GM13976 (cell line): ENCODE measurements around the gene PAX5.

Experiments used
- DNase-seq: peaks from one replicate; pipeline ENCODE4 v3.0.0; 2012; ENCODE audit warnings: low spot score
- in situ Hi-C: fragments of 300-500 bp; cut with MboI; formaldehyde crosslinking; loops from one replicate; pipeline ENCODE4 v1.12.0; 2022; ENCODE audit warnings: low sequenced_read_pairs, mixed read lengths, inconsistent platforms; ENCODE audit not compliant: unreplicated experiment
- TF ChIP-seq, protein P1 (sequence below): IDR thresholded peaks from 2 replicates; pipeline ENCODE4 v1.5.1; 2012; ENCODE audit warnings: borderline replicate concordance, mild to moderate bottlenecking; ENCODE audit not compliant: insufficient read depth; ENCODE audit errors: extremely low read depth, missing control alignments, control extremely low read depth

Gene PAX5

DNA sequence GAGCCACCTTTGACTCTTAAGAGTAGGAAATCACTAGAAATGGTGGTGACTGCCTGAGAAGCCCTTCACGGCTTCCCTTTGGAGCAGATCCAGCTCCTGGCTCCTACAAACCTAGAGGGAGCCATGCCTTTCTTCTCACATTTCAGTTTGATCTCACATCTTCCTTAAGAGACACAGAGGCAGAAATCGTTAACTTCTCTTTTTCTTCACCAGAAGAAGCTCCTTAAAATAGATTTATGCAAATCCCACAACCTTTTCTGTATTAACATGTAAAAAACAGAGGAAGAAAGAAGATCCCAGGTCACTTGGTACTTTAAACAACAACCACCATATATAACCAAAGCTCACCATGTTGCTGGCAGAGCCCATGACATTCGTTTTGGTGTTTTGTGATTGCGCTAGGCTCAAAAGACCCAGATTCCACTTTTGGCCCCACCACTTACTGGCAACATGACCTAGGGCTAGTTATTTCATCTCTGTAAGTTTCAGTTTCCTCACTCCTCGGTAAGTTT lies 29.6 kb downstream of the PAX5 start:
- in situ Hi-C loops: no loop called here
- DNase-seq: no peak
- TF ChIP-seq, protein P1, sequence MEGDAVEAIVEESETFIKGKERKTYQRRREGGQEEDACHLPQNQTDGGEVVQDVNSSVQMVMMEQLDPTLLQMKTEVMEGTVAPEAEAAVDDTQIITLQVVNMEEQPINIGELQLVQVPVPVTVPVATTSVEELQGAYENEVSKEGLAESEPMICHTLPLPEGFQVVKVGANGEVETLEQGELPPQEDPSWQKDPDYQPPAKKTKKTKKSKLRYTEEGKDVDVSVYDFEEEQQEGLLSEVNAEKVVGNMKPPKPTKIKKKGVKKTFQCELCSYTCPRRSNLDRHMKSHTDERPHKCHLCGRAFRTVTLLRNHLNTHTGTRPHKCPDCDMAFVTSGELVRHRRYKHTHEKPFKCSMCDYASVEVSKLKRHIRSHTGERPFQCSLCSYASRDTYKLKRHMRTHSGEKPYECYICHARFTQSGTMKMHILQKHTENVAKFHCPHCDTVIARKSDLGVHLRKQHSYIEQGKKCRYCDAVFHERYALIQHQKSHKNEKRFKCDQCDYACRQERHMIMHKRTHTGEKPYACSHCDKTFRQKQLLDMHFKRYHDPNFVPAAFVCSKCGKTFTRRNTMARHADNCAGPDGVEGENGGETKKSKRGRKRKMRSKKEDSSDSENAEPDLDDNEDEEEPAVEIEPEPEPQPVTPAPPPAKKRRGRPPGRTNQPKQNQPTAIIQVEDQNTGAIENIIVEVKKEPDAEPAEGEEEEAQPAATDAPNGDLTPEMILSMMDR: no peak

DNA sequence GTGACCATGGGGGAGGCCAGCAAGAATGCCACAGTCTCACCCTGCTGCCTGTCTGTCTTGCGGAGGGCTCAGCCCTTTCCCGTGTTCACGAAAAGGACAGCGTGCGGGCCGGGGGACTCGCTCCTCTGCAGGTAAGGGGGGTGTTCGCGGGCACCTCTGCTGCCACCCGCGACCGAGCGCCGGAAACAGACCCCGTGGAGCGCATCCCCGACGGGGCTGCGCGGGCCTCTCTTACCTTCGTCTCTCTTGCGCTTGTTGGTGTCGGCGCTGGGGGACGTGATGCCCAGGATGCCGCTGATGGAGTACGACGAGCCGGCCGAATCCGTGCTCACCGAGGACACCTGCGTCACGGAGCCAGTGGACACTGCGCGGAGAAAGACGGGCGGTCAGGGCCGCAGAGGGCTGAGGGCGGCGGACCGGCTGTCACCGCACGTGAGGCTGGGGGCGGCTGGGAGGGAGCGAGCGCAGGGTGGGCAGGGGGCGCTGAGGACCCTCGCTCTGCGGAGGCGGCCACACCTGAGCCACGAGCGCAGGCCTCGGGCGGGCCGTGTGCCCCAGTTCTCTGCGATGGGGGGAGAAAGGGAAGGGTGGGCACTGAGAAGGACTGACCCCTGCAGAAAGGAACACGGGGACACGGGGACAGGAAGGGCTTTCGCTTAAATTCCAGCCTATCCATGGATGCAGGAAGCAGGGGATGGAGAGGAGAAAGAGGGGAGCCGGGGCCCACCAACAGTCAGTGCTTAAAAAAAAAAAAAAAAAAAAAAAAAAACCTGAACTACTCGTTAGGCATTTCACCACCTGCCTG lies 31.5 kb downstream of the PAX5 start:
- no peak for DNase-seq
- TF ChIP-seq, protein P1: no peak
- in situ Hi-C loops: no loop called here

DNA sequence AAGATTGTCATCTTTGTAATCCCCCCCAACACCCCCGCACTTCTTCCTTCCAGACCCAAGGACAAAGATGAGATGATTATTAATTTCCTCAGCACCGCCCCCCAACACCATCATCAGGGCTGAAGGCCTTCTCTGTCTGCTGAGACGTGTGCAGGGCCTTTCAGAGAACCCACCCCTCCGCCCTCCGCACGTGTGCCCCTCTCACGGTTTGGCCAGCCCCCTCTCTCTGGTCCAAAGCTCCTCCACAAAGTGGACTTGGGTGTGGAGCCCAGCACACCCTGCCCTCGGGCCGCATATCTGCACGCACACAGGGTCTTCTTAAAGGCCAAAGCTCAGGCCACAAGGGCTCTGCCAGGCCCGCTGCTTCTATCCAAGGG lies 32.0 kb downstream of the PAX5 start:
- in situ Hi-C loops: no loop called here
- TF ChIP-seq, protein P1: no peak

DNA sequence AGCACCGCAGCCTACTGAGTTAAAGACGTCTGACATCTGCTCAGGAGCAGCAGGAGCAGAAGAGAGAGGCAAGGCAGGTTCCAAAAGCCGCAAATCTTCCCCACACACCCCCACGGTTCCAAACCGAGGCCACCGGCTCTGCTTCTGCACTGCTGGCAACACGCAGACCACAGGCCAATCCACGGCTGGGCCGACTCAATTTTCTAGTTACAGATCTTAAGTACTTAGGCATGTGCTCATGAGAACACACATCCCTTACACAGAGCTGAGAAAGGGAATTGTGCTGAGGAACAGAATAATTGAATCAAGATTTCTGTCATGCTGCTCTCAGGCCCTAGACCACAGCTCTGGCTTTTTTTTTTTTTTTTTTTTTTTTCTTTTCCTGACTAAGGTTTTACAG lies 32.6 kb downstream of the PAX5 start:
- in situ Hi-C loops: no loop called here
- TF ChIP-seq, protein P1: no peak
- no peak for DNase-seq

More for the DNA sequence above, 32.0 kb downstream of the PAX5 start:
- no peak for DNase-seq

DNA sequence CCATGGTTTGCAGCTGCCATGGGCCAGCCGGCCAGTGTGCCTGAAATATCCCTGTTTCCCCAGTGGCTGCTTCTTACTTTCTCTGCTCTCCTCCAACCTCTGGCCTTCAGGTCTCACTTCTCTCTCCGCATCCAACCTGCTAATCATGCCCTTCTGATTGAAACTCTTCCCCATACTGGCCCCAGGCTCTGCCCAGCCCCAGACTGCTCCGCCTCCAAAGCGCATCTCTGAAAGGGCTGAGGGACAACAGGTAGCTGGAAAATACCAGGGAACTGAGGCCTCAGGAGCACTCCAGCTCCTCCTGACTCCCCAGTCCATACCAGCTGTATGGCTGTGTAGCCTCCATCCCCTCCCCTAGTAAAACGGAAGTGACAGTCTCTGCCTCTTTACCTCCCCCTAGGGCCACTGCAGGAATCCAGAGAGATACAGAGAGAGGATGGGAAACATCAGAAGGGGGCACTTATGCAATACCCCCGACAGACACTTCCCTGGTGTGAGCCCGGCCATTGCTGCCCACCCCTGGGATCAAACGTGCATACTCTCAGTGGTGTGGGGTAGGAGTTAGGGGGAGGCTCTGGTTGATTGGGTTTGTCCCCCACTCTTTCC lies 34.2 kb downstream of the PAX5 start:
- DNase-seq: no peak
- TF ChIP-seq, protein P1: peak; percentile 35
- in situ Hi-C loops: loop anchor here (10.0 kb wide), 1 partner anchor 405 kb away; no protein-coding TSS in a partner anchor

DNA sequence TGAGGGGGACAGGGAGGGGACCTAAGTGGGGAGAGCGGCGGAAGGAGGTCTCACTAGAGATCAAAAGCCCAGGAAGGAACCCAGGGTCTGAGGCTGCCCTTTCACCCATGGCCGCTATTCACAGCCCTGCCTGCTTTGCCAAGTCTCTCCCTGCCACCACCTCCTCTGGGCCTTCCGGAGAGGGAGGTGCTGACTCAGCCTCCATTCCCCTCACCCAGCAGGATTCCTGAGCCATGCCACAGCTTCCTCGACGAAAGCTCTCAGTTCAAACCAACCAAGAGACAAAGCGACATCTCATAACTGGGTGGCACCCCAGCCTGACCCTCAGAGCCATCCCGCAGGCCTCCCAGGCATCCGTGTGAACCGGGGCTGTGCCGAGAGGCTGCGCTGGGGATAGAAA lies 36.7 kb downstream of the PAX5 start:
- TF ChIP-seq, protein P1: no peak
- DNase-seq: no peak
- in situ Hi-C loops: loop anchor here (10.0 kb wide), 1 partner anchor 407 kb away; no protein-coding TSS in a partner anchor
